Posterior cingulate gyrus (tissue), 11 donors: ENCODE data around the gene P2RY12.
A peak's percentile ranks its signal among the peaks of the same experiment; 100 is the strongest.

Source experiments
- DNase-seq, 10 donors: peaks; one replicate each; pipeline versions ENCODE4 v3.0.0 to v3.0.0-alpha.2; 2020 to 2021; ENCODE audit warnings: mixed read lengths in 3 of 10
- intact Hi-C: fragments of 100-400 bp; cut with DNase I; formaldehyde crosslinking; loops from one replicate; pipeline ENCODE4 v1.15.1; 2023

The P2RY12 gene

DNA sequence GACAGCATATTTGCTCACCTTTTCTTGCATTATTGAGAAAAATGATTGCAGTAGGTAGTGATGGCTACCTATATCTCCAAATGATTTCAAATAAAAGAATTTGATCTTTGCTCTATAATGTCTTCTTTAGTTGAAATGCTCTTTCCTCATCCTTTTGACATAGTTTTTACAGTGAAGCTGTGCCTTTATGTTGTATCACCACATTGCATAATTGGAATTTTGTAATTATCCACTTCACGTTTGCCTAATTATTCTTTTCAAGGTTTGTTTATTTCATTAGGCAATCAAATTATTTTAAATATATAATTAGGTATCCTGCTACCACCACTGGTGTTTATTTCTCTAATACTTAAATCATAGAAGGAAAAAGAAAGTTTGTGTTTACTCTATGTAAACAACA is 33.9 kb downstream of the P2RY12 start:
- no peak for DNase-seq
- intact Hi-C loops: no loop called here

DNA sequence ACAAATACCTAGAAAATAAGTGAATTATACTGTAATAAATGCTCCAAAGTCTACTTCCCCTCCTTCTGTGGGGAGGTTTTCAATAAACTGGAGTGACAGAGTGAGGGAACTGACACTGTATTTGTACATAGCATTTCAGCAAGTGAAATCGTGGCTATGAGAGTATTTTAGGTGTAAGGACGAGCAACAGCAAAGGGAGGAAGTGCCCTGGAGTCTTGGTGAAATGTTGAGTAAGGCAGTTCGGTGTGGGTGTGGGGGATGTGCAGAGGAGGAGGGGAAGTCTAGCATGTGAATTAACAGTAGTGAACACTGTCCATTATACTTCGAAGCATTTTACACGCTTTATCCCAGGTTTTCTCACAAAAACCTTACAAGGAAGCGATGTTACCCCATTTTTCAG is 37.1 kb downstream of the P2RY12 start:
- DNase-seq: peak in 3 of 10 donors; percentile 15 to 37 (median 16)
- intact Hi-C loops: no loop called here

DNA sequence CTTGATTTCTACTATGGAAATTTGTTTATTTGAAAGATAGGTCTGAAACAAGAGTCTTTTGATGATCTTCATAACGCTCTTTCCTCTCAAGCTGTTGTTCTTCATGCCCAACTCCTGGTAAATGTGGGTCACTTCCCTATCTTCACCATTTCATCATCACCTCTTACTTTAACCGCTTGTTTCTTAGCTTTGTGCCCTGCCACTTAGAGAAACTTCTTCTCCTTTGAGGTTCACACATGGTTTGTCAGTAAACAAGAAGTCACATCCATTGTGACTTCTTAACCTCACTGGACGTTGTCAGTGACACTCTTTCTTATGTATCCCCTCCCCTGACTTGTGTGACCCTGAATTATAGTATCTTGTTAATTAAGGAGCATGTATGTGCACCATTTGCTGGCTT is 38.3 kb downstream of the P2RY12 start:
- intact Hi-C loops: no loop called here
- DNase-seq: no peak

DNA sequence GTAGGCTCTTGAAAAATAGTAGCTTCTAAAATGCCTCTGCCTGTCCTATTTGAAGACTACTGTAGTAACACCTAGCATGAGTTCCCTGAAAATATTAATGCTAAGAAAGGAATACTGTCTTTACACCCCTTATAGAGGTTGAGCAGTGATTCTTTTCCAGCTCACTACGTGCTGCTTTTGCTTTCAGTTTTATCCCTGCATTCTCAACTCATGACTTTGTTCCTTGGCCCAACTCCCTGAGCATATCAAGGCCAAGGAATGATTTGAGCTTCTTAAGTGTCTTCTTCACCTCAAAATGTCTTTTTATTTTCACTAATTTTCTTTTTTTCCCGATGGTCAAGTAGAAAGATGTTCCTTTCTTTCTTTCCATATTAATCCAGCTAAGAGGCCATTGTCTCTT is 38.7 kb downstream of the P2RY12 start:
- no peak for DNase-seq
- intact Hi-C loops: no loop called here

DNA sequence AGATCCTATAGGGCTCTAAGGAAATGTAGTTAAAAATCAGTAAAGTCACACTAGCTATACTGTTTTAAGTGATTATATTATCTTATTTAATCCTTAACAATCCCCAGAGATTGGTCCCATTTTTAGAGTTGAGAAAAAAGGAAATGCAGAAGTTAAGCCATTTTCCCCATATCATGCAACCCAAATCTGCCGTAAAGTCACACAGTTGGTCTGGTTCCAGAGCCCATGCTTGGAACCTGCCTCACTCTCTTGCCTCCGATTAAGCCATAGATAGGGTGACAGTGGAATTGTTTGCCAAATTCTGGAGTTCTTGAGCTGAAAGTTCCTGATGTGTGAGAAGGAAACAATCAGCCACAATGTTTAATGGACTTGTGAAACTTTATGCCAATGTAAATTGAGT is 52.9 kb downstream of the P2RY12 start:
- no peak for DNase-seq
- intact Hi-C loops: no loop called here

DNA sequence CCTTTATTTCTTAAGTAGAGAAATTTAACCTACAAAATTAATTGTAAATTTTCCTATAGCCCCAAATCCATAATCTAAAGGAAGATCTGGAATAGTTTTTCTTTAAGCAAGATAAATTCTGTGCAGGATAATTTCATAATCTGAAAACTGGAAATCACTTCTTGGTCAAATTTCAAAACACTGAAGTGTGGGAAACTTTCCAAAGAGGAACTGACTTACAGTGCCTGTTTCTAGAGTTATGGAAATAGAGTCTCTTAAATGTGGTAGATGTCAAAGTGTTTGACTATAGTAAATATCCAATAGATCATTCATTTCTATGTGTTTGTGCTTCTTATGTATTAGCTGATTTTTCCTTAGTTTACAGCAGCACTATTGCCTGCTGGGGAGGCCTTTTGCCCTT is 53.7 kb downstream of the P2RY12 start:
- intact Hi-C loops: no loop called here
- DNase-seq: no peak

DNA sequence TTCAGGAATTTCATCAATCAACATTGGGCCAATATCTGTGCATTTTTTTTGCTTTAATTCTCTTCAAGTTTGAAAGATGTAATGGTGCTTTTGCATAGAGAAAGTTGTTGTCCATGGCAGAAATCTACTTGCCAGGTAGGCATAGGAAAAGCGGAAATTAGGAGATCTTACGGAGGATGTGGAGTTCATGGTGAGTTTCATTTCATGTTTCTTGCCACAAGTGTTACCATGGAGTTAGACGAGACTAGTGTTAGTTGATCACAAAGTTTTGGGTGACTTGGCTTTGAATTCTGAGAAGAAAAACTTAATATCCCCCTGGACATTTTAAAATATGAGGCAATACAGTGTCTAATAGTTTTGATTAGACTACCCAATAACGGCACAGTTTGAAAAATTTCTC is 54.2 kb downstream of the P2RY12 start:
- no peak for DNase-seq
- intact Hi-C loops: no loop called here

DNA sequence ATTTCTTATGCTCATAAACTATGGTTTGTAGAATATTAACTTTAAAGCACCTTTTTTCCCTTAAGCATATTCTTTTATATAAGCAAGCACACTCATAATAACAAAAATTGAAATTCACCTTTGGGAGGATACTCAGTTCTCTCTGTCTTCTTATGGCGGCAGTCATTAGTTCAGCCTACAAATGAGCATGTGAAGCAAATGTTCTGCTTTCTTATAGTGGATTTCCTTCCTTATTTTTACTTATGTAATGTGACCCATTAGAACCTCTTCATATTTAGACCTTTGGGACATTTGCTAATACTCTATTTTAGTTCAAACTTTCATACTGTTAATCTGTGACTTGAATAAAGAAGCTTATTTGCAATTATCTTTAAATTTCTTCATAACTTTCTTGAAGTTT is 55.2 kb downstream of the P2RY12 start, which contains the start of gene P2RY13:
Gene P2RY13, minus strand, starts transcription at position 187 of the 400 bp plus-strand sequence. Its CDS starts 21 bp downstream, at position 166.
- DNase-seq: no peak
- intact Hi-C loops: loop anchor here (5.0 kb wide), 1 partner anchor 102 kb away; no protein-coding TSS in a partner anchor

DNA sequence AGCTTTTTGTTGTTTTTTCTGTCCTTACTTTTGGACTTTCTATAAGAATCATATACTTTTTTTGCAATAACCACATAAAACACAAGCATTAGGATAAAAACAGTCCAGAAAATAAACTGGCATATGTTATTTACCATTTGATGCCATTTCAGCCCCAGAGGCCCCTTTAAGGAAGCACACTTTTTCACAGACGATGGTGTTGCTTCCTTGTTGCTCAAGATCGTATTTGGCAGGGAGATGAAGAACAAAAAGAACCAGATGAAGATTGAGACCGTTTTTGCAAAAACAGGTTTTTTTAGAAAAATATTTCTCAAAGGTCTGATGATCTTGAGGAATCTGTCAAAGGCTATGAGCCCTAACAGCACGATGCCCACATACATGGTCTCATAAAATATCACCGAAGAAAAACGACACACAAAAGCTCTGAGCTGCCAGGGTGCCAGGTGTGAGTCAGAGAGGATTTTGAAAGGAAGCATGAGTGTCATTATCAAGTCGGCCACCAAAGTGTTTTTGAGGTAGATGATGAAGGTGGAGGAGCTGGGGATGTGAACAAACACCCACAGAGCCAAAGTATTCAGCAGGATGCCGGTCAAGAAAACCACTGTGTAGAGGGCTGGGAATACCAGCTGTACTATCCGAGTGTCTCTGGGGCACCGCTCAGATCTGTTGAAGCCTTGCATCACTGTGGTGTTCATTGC is 56.1 kb downstream of the P2RY12 start:
- intact Hi-C loops: loop anchor here (5.0 kb wide), 1 partner anchor 101 kb away; no protein-coding TSS in a partner anchor
- DNase-seq: peak in 1 of 10 donors; percentile 4

DNA sequence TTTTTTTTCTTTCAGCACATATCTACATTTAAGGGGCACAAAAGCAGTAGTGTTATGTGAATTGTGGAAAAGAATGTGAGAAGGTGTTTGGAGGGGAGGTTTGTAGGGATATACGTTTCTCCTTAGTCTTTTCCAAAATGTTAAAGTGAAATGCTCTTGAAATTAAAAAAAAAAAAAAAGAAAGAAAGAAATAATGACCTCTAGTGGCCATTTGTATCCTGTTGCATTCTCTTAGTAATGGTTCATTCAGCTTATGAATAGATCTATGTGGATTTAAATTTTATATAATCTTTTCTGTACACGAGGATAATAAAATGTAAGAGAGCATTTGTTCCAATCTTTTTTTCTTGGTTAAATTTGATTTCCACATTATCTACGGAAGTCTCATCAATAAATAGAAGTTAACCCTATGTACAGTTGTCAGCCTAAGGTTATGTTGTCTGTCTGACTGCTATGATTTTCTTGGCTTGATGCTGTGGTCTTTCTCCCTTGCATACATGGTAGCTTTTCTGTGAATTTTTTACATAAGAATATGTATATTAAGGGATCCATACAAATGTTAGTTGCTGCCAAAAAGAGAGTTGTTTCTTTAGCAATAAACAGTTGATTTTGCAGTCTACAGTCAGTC is 56.9 kb downstream of the P2RY12 start:
- intact Hi-C loops: loop anchor here (5.0 kb wide), 1 partner anchor 100 kb away; no protein-coding TSS in a partner anchor
- no peak for DNase-seq

DNA sequence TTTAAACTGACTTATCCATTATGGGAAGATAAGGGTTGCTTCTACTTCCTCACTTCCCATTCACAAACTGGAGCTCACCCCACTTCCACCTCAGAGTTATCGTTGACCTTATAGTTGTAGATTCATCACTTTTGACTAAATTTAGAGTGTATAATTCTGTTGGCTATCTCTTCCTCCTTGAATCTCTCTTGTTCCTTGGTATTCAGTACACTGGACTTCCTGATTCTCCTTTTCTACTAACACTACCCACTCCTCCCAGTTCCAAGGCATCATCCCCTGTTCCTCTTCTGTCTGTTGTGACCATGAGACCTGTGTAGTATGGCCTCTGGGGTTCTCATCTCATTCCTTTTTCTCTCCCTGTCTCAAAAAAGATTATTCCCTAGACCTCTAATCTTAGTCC is 62.0 kb downstream of the P2RY12 start:
- no peak for DNase-seq
- intact Hi-C loops: no loop called here

DNA sequence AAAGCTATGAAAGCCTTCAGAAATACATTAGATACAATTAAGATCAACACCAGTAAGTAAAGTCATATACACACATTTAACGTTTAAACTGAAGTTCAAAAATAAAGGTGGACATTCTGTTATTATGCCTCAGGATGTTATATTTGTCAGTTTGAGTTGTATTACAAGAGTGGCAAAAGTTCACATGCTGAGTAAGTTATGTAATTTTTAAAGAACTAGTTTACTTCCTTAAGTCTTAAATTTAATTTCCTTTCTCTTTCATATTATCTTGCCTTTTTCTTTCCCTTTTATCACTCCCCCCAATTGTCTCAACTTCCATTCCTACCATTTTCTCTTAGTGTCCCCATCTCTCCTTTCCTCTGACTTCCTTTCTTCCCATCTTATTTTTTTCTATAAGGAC is 63.0 kb downstream of the P2RY12 start:
- intact Hi-C loops: no loop called here

DNA sequence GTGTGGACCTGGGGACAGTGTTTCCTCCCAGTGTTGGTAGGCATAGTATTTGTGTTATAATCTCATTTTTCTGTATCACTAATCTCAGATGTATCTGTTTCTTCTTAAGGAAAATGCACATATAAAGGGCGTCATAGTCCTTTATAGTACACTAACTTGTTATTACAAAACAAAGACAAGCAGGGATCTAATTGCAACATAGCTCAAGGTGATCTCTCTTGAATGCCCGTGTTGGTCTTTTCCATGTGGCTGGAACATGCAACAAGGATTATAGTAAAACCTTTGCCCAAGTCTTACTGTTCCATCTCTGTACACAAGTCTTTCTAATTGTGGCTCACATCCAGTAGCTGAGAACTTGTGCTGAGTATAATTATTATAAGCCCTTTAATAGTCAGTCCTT is 64.4 kb downstream of the P2RY12 start:
- no peak for DNase-seq
- intact Hi-C loops: no loop called here

More for the DNA sequence above, 63.0 kb downstream of the P2RY12 start:
- DNase-seq: no peak

DNA sequence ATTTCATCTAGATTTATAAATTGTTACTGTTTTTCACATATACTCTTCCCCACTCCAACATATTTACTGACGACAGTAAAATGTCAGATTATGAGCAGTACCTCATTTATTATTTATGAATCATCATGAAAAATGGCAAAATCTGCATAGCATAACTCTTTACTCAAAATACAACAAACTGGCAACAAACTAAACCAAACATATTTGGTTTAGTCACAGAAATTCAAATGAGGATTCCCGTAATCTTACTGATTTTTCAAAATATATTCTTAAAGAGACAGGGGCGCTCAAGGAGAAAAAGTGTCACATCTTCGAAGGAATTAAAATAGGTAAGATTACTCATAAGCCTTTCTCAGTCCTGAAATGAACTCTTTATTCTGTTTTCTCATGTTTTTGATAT is 64.9 kb downstream of the P2RY12 start:
- DNase-seq: no peak
- intact Hi-C loops: no loop called here

DNA sequence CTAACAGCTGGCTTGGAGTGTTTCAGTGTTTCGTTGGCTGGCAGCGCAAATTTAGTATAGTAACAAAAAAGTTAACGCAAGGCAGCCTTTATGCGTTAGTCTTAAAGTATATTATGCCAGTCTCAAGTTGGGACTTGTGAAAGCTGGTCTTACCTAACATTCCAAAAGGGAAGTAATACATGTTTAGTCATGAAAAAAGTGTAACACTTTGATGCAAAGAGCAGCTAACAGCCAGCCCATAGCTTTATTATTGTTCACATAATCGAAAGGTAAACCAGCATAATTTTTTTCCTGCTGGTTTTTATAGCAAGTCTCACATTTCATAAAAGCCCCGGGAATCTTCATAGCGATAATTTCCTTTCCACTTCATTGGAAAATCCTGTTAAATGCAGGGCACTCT is 65.6 kb downstream of the P2RY12 start:
- DNase-seq: no peak
- intact Hi-C loops: no loop called here

DNA sequence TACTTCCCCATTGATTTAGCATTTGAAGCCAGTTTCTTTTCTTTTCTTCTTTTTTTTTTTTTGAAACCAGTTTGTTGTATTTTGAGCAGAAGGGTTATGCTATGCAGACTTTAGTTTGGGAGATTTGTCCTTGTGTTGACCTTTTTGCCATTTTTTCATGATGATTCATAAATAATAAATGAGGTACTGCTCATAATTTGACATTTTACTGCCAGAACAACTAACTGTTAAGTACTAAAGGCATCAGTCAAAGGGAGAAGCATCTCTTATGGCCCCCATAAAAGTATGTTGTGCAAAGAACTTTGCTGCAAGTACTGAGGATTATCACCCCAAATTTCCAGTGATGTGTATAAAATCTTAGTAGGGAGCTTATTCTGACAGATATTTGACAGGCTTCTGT is 66.2 kb downstream of the P2RY12 start:
- intact Hi-C loops: no loop called here
- DNase-seq: no peak

DNA sequence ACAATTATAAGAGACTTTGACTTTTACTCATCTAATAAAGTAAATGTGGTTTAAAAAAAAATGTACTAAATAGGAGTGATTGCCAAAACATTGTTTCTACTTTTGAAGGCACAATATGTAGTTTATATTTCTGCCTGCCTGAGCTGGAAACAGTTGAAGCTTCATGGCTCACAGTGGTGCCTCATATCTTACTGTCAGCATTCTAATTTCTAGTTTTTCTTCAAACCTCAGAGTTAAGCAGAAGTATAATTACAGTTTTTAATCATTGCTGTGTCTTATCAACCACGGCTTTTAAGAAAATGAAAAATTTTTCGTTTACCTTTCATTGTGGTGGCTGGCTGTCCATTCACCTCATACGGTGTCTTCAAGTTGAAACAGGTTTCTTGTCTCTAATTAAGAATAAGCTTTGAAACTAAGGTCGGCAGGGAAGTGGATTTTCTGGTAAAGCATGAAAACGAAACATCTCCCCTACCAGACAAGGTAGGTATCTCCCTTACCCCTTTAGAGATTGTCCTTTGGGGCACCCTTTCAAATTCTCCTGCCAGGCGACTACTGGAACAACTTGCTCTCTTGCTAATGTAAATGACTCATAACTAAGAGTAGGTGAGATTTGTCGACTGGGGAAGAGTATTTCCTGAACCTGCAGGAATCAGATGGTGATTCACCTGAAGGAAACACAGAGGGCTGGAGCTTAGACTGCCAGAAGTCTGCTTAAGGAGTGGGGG is 68.1 kb downstream of the P2RY12 start, which contains the start of gene GPR87:
Gene GPR87, minus strand, starts transcription at position 554 of the 725 bp plus-strand sequence. CDS start 16,720 bp downstream, outside the sequence.
- DNase-seq: no peak
- intact Hi-C loops: no loop called here

DNA sequence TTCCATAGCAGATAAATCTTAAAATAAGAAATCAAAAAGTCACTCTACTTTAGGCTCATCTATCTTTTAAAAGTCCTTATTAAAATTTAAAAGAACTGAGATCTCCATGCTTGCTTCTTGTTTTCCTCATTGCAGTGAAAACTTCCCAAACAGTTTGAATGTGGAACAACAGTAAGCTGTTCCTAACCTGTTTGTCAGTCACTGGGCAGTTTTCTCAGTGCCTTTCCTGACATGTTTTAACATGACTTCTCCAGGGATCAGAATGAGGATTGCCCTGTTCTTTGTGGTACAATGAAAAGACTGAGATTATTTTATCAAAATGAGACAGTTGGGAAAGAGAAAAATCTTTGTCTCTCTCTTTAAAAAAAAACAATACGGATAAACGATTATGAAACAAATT is 68.7 kb downstream of the P2RY12 start:
- DNase-seq: no peak
- intact Hi-C loops: no loop called here

DNA sequence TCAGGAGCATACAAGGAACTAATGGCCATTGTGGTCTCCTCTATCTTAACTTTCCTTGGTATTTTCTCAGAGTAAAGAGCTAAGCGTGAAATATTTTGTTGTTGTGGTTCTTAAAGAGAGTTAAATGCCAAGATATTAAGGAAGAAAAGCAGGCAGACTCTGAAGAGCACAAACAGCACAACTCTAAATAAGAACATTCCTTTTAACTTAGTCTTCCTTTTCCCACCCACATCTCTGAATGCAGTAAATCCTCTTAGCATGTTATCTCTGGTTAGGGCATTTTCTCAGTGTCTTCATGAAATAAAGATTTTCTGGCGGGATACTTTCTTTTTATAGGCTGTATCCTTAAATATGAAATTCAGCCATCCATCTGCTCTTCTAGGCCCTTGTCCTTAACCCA is 69.4 kb downstream of the P2RY12 start:
- DNase-seq: no peak
- intact Hi-C loops: no loop called here

DNA sequence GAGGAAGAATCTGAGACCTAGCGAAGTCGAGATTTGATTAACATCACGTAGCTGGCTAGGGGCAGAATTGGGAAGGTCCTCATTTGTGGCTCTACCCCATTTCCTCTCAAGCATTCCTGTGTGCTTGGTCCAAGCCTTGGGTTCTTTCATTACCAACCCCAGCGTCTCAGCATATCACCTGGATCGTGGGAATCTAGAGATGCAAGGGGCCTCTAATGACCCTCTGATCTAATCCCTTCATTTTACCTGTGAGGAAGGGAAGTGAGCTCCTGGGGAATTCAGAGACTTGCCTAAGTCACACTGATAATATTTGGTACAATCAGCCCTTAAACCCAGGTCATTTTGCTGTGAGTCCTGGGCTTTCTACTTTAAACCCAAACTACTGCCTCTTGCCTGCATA is 70.0 kb downstream of the P2RY12 start:
- intact Hi-C loops: no loop called here
- DNase-seq: no peak

DNA sequence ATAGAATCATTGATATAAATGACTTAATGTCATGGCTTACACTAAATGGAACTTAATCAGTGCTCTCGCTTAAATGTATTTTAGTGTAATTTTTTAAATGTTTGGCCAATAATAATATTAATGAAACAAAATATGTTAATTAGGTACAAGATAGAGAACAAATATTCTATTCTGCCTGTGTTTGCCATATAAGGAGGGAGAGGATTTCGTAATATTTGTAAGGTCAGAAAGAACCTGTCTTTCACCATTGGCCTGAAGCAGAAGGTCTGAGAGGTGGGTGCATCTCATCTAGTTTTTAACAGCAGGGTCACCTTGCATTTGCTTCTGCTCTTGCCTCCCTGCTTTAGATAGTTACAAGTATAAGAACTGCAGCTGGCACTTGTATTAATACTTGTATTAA is 70.4 kb downstream of the P2RY12 start:
- intact Hi-C loops: no loop called here

More for the DNA sequence above, 70.4 kb downstream of the P2RY12 start:
- DNase-seq: no peak
